Myometrial cell (primary cell): ENCODE measurements around the gene DUS1L. TPM values are rescaled to one million over a fixed set of nuclear protein-coding genes. Genes with fewer than 3 reads are reported as not detected.

ENCODE experiments used
- total RNA-seq: library from RNA; depleted of rRNA; stranded (reverse); fragments of >200 nt; gene quantifications from 2 replicates; pipeline ENCODE4 v1.2.3, GENCODE V29; 2015

DUS1L gene
- total RNA-seq, result 60.5 and 72.7 TPM in 2 replicates

DNA sequence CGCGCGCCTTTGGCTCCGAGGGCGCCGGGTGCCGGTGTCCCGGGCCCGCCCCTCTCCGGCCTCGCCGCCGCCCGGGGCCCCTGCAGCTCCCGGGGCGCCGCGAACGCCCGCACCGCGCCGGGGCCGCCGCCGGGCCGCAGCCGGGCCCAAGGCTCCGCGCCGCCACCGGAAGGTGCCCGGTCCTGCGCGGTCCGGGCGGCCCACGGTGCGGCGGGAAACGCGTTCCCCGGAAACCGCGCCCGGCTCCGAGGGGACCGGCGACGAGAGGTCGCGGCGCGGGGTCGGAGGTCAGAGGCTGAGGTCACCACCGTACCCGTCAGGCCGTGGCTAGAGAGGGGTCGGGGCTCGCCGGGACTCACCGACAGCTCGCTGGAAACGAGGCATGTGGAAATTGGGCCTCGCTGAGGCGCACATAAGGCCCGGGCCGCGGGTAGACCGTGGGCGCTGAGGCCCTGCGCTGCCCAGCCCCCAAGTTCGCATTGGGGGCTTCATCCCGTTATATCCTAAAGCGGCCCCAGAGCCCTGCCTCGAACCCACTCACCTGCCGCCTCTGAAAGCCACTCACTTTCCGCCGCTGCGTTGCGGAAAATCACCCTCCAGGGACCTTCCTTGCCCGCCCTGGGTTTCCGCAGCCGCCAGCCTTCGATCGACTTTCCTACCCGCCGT is at the start of gene DUS1L:
Gene DUS1L (minus strand): TSS at position 167 of the 666 bp plus-strand sequence. CDS start 745 bp downstream, outside the sequence.

DNA sequence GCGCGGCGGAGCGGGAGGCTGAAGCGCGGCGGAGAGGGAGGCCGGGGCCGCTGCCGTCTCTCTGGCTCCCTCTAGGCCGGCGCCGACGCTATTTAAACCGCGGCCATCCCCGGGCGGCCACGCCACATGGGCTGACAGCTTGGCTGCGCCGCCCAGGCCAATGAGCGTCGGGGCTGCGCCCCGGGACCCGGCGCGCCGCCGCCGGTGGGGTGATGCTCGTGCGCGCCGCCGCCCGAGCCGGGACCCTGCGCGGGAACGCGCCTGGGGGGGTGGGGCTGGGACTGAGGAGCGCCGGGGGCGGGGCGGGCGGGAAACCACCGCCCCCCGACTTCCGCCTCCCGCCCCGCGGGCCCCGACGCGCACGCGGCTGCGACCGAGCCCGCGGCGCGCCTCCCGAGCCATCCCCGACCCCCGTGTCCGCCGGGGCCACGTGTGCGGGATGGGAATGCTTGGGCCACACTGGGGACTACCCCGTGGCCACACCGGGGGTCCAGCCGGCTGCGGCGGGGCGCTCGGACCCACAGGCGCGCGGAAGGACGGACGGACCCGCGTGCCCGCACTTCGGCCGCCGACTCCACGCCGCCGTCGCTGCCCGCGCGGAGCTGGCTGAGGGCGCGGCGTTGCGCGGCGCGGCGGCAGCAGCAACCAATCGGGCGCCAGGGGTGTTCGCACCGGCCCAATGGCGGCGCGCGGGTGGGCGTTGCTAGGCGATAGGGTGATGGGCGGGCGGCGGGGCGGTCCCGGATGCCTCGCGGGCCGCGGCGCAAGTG is 32.8 kb upstream of the DUS1L start, which contains the start of gene FASN:
Gene FASN (minus strand): TSS at position 68 of the 770 bp plus-strand sequence. CDS start 1,791 bp downstream, outside the sequence.

DNA sequence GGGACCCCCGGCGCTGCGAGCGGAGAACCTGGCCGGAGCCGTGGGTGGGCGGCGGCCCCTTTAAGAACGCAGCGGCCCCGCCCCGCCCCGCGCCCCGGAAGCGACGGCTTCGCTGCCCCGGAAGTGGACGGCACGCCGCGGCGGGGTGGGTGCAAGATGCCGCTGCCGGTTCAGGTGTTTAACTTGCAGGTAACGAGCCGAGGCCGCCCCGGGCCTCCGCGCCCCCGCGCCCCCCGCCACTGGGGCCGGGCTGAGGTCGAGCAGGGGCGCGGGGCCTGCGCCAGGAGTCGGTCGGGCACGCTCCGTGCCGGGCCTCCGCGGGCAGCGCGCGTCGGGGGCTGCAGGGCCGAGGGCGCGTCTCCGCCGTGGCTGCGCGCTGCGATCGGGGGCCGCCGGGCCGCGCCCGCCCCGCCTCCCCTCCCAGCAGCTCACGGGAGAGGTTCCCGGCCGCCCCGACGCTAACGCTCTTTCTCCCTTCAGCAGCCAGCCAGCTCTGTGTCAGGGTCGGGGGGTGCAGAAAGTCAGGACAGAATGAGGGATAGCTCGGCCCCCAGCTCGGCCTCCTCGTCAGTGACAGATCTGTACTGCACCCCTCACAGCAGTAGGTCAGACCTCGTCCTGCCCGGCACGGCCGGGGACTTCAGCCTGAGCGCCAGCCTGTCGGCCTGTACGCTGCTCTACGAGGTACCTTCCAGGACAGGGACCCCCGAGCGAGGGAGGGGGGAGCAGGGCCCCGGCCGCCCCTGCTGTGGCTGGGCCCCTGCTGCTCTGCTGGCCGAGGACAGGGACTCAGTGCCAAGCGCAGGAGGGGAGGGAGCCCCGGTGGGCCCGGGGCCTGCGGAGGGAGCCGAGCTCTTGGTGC is 13.6 kb downstream of the DUS1L start, which contains the start of the genes GPS1 and RFNG:
Gene GPS1 (plus strand): TSS at position 123 of the 862 bp plus-strand sequence. CDS start 34 bp downstream, at position 157.
Gene RFNG (minus strand): TSS at position 36 of the 862 bp plus-strand sequence. CDS start 45 bp downstream, outside the sequence.

DNA sequence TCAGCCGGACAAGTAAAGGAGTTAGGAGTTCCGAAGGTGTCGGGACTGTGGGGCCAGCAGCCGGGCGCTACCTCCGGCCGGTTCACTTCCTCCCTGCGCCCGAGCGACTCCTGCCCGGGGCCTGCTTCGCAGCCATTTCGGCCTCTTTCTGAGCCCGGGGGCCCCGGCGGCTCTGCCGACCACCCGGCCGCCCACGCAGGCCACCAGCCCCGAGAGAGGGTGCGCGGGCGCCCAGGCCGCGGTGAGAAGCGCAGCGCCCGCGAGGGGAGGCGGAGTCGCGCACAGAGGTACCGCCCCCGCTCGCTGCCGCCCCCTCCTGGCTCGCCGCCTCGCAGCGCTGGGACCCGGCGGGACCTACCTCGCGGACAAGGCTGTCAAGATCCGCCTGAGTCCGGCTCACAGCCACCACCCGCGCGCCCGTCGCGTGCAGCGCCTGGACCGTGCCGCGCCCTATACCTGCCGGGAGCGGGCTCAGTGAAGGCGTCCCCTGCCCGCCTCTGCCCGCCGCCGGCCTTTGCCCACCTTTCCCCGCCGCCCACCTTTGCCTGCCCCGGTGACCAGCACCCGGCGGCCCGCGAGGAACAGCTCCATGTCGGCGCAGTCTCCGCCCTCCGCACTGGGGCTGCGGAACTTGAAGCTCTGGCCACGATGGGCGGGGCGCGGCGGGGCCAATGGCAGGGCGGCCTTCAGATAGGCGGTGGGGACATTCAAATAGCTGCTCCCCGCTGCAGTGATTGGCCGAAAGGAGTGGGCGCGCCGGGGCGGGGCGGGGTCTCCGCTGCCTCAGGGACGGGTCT is 28.3 kb downstream of the DUS1L start, which contains the start of gene DCXR:
Gene DCXR (minus strand): TSS at position 606 of the 797 bp plus-strand sequence. CDS start 15 bp downstream, at position 591.

DNA sequence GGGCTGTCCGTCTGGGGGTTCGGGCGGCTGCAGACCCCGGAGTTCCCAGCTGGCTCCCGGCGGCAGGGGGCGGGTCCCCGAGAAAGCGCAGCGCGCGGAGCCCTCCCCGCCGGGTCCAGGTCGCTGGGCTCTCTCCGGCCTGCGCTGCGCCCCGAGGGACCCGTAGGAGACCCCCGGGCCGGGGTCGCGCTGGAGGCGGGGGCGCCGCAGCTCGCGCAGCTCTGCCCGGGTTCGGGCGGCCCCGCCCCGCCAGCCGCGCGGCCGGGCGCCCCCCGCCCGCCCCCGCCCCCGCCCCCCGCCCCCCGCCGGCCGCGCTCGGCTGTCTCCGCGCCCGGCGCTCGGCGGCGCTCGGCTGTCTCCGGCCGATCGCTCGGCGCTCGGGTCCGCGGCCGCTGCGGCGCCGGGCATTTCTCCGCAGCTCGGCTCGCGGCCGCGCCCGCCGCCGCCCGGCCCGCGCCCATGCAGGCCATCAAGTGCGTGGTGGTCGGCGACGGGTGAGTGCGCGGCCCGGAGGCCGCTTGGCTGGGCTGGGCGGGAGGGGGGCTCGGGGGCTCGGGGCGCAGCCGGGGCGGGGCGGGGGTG is 34.2 kb downstream of the DUS1L start, which contains the start of gene RAC3:
Gene RAC3 (plus strand): TSS at position 376 of the 582 bp plus-strand sequence. CDS start 84 bp downstream, at position 460.

DNA sequence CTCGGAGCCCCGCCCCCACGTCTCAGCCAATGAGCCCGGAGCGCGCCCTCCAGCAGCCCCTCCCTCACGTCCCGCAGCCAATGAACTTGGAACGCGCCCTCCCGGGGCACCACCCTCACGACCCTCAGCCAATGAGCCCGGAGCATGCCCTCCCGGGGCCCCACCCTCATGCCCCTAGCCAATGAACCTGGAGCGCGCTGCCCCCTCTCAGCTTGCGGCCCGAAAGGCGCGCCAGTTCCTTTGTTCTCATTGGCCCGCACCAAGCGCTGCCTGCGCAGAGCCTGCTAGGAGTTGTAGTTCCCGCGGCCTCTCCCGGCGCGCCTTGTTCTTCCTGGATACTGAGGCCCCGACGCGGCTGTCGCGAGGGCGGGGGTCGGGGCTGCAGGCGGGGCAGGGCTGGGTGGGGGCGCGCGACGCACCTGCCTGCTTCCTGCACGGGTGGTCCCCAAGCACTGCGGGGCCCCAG is 42.6 kb downstream of the DUS1L start, which contains the start of gene LRRC45:
Gene LRRC45 (plus strand): TSS at position 325 of the 466 bp plus-strand sequence. CDS start 339 bp downstream, outside the sequence.

DNA sequence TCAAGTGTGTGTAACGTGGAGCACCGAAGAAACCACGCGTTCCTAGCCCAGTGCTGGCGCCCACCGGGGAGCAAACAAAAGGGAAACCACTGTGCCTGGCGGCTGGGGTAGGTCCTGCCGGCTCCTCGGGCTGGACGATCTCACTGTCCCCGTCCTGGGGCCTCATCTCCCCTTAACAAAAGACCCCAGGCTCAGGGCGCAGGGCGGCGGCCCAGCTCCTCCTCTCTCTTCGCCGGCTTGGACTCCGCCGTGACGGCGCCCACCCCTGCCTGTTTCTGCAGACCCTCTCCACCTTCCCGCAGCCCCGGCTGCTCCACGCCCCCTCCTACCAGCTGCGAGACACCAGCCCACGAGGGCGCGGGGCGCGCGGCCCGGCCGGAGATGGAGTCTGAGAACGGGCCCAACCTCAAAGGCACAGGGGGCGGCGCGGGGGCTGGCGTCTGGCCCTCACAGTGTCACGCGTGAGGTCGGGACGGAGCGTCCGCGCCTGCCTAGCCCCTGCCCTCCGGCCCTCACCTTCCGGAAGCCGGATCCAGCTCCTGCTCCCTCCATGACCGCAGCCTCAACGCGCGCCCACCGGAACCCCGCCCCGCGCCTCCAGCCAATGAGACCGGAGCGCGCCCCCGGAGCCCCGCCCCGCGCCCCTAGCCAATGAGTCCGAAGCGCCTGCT is 43.2 kb downstream of the DUS1L start, which contains the start of gene CENPX:
Gene CENPX (minus strand): TSS at position 569 of the 671 bp plus-strand sequence. CDS start 17 bp downstream, at position 552.

Other genes with a start within 250 kb of the DUS1L start
- 103 and 127 TPM in 2 replicates for gene MCRIP1, start 232.5 kb downstream of the DUS1L start, total RNA-seq
- not detected in 2 replicates for gene PPP1R27, start 230.8 kb downstream of the DUS1L start, total RNA-seq
- 1,723 and 2,500 TPM in 2 replicates for gene P4HB, start 205.3 kb downstream of the DUS1L start, total RNA-seq
- gene ARHGDIA, start 194.5 kb downstream of the DUS1L start, total RNA-seq, result 282 and 361 TPM in 2 replicates
- gene ALYREF, start 174.2 kb downstream of the DUS1L start, total RNA-seq, result 235 and 249 TPM in 2 replicates
- 273 and 321 TPM in 2 replicates for gene ANAPC11, start 174.1 kb downstream of the DUS1L start, total RNA-seq
- under 0.01 TPM in 1 of 2 replicates, not detected in the other for gene NPB, start 163.6 kb downstream of the DUS1L start, total RNA-seq
- 131 and 163 TPM in 2 replicates for gene PCYT2, start 154.4 kb downstream of the DUS1L start, total RNA-seq
- gene SIRT7, start 147.6 kb downstream of the DUS1L start, total RNA-seq, result 23.7 and 27.7 TPM in 2 replicates
- 8.3 and 8.4 TPM in 2 replicates for gene MAFG, start 138.1 kb downstream of the DUS1L start, total RNA-seq
- gene PYCR1, start 128.5 kb downstream of the DUS1L start, total RNA-seq, result 183 and 184 TPM in 2 replicates
- gene MYADML2, start 118.6 kb downstream of the DUS1L start, total RNA-seq, result not detected in 2 replicates
- not detected in 2 replicates for gene NOTUM, start 104.6 kb downstream of the DUS1L start, total RNA-seq
- gene ASPSCR1, start 88.2 kb downstream of the DUS1L start, total RNA-seq, result 28.0 and 32.1 TPM in 2 replicates
- 121 and 149 TPM in 2 replicates for gene CENPX, start 42.9 kb downstream of the DUS1L start, total RNA-seq
- 16.4 and 20.4 TPM in 2 replicates for gene LRRC45, start 42.5 kb downstream of the DUS1L start, total RNA-seq
- gene RAC3, start 34.1 kb downstream of the DUS1L start, total RNA-seq, result 27.1 and 38.8 TPM in 2 replicates
- 180 and 192 TPM in 2 replicates for gene DCXR, start 28.1 kb downstream of the DUS1L start, total RNA-seq
- gene RFNG, start 14.0 kb downstream of the DUS1L start, total RNA-seq, result 63.3 and 67.2 TPM in 2 replicates
- gene GPS1, start 13.9 kb downstream of the DUS1L start, total RNA-seq, result 179 and 206 TPM in 2 replicates
- gene FASN, start 32.4 kb upstream of the DUS1L start, total RNA-seq, result 574 and 633 TPM in 2 replicates
- gene CCDC57, start 147.0 kb upstream of the DUS1L start, total RNA-seq, result 6.9 and 7.6 TPM in 2 replicates
- gene SLC16A3, start 163.2 kb upstream of the DUS1L start, total RNA-seq, result 379 and 439 TPM in 2 replicates
- 61.3 and 74.7 TPM in 2 replicates for gene CSNK1D, start 207.9 kb upstream of the DUS1L start, total RNA-seq